ENCODE data around the gene RCVRN.
"Not testable (repeated sequence)": the region's sequence is repeated elsewhere in the genome, so short reads cannot be mapped to it uniquely, and the experiment has no call there.

Gene RCVRN

DNA sequence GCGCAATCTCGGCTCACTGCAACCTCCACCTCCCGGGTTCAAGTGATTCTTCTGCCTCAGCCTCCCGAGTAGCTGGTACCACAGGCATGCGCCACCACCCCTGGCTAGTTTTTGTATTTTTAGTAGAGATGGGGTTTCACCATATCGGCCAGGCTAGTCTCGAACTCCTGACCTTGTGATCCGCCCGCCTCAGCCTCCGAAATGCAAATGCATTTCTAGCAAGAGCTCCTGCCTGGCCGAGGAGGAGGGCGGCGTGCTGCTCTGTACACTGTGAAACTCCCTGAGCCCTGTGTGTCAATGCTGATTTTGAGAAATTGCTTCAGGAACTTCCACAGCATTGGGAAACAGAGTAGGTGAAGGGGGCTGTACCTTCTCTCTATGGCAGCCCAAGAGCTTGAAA is 16.1 kb upstream of the RCVRN start:
- not testable (repeated sequence) for DNase-seq

DNA sequence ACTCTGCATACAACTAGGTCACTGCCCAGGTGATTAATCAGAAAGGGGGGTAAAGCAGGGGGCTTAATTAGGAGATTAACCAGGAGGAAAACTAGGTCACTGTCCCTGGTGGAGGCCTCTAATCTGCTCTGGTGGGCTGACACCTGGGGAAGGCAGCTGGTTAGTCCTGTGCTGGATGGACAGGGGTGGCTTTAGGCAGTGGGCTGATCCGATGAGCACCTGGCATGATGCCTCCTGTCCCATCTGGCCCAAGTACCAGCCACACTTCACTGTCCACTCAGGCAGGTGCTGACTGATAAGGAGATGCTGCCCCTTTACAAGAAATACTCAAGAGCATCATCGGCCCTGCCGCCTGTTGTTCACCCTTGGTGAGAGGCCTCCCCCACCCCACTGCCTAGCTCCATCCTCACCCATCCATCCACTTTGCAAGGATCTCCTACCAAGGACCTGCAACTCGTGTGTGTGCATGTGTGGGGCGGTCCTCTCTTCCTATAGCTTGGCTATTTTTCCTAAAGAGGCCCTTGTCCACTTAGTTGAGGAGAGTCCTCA is 13.8 kb upstream of the RCVRN start:
- DNase-seq: no peak

DNA sequence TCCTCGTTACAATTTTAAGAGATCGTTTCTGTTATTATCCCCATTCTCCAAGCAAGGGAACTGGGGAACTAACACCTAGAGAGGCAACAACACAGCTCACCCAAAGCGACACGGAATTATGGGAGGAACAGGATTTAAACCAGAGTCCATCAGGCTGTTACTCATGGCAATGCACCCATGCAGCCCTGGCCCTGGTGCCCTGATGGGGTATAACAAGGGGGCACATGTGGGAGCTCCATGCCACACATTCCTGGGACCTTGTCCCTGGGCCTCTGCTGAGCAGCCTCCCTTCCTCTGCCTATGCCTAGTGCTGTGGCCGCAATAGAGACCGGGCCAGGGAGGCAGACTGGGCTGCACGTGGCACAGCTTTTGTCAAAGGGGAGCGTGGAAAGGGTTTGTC is 13.3 kb upstream of the RCVRN start:
- no peak for DNase-seq

- DNase-seq: no peak
These were observed 12.7 kb upstream of the RCVRN start for GRCh38 chr17:9917801-9918200.

DNA sequence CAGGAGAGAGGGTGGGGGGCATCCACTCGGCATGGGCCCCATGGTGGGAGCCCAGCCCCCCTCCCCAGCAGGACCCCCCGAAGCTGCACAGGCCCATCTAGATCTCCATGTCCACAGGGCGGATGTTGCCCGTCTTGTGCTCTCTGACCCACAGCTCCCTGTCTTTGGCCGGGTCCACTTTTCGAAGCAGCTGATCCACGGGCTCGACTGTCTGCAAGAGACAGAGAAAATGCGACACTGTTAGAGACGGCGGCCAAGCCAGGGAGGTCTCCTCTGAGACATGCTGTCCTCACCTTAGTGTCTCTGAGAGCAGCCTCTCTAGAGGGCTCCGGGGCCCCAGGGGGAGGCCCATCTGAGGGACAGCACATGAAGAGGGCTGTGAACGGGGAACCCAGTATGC is 12.1 kb upstream of the RCVRN start:
- no peak for DNase-seq

- DNase-seq: no peak
These were observed 11.0 kb upstream of the RCVRN start for GRCh38 chr17:9916108-9916507.

GRCh38 chr17:9913476-9913875 is 8.4 kb upstream of the RCVRN start:
- no peak for DNase-seq

DNA sequence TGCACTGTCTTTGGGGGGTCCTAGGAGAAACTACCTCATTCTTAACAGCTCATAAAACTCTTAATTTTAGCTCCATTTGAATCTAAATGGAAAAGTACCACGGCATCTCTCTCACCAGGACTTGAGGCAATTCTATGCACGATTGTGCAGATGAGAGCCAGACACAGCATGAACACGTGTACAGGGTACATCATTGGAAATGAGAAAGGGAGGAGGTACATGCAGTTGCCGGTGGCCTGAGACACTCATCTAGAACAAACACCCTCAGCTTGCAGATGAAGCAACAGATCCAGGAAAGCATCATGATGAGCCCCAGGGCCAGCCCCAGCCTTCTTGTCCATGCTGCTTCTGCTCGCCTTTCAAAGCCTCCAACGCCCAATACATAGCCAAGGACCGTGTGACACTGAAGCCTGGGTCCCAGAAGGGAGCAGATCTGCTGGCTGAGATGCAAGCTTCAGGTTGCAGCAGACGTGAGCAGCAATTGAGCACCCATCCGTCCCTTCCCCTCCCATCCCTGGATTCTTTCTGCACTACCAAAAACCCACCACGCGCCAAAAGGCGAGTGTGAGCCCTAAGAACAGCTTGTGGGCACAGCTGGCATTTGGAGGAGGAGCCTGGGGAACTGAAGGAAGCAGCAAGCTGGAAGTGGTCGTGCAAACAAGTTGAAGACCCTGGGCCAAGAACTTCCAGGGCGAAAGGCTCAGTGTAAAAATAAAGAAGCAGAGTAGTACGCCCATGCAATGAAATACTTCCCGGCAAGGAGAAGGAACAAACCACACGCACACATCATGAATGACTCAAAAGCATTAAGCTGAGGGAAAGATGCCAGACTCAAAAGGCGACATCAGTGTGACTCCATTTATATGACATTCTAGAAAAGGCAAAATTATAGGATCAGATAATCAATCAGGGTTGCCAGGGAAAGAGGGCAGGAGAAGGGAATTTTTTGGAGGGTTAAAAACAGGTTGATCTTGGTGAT is 7.3 kb upstream of the RCVRN start:
- DNase-seq: no peak

- no peak for DNase-seq
These were observed 6.0 kb upstream of the RCVRN start for GRCh38 chr17:9911089-9911488.

DNA sequence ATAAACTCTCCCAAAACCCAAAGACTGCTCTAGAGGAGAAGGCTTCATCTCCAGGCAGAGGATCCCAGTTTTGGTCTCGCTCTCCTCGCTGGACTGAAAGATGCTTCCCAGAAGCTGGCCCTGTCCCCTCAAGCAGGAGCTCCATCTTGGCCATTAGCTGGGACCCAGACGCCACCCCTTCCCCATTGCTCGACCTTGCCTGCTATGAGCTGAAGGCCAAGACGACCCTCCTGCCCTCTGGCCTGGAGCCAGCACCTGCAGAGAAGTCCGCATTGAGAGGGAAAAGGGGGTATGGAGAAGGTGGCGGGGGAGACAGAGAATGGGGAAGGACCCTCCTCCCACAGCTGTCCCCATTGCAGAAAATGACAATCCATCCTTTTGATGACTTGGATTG is 3.6 kb upstream of the RCVRN start:
- DNase-seq: no peak

DNA sequence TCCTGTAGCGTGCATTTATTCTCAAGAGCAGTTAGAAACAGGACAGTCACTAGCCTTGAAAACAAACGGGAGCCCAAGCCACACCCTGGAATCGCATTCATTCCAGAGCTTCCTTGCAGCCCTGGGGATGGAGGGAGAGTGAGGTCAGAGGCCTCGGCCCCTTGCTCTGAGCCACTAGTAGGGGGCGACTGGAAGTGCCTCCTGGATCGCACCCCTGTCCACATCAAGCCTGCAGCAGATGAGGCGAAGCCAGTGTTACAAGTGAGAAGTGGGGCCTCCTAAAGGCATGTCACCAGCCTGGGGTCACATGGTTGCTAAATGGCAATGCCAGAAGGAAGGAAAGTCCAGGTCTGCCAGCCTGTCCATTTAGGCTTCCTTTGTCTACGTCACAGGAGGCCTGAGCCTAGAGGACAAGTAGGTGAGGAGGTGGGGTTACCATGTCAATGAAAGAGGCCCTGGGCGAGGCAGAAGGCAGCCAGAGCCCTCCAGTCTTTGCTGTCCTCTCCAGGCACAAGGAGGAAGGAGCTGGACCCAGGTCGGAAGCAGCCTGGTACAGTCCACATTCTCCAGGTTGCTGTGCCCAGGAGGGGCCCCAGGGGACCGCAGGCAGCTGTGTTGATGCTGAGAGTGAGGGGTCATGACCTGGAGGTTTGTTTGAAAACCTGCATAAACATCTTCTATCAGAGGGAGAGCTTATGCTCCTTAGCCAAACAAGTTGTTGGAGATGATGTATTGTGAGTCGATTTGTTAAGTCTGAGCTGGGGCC is 3.0 kb upstream of the RCVRN start:
- no peak for DNase-seq

DNA sequence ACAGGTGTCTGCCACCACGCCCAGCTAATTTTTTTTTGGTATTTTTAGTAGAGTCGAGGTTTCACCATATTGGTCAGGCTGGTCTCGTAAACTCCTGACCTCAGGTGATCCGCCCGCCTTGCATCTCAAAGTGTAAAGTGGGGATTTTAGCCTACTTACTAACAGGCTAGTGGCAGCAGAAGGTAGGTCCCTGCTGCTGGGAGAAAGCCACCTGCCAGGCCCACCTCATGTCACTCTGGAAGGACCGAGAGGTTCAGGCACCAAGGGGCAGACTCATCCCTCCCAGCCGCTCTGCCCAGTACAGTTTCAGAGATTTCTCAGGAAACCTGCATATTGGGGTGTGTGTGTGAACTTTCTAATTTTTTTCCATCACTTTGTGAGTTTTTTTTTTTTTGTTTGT is 2.1 kb upstream of the RCVRN start:
- DNase-seq: no peak

DNA sequence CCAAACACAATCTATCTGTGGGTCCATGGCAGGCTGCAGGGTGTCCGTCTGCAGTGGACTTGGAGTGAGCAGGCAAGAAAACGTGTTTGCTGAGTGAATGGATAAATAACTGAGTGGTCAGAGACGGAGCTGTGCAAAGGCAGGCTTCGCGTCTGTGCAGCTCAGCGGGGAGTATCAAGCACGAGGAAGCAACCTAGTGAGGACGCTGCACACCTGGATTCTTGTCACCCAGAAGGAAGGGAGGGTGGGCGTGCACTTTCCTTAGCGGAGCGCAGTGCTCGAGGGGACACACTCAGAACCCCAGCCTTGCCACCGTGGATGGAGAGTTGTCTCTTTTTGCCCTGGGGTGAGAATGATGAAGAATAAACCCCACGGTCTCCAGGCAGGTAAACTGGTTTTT is 1.5 kb upstream of the RCVRN start:
- DNase-seq: no peak

DNA sequence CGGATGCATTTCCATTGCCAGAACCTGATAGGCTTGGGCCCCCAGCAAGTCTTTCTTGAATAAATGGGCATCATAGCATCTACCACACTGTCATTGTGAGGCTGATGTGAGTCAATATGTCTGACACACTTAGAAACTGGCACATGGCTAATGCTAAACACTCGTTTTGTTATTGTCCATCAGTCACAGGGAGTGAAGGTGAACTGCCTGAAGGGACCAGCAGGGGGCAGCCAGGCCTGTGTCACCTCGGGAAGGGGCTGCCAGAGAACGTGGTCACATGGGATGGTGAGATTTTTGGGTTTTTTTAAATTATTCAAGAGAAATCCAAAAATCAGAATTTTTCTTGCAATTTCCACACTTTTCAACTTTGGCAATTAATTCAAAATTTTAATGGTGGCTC is 831 bp upstream of the RCVRN start:
- DNase-seq: no peak

- DNase-seq: no peak
These were observed 594 bp downstream of the RCVRN start for GRCh38 chr17:9904277-9905077.

GRCh38 chr17:9902120-9902519 is 3.0 kb downstream of the RCVRN start:
- DNase-seq: no peak

- DNase-seq: no peak
These were observed 4.3 kb downstream of the RCVRN start for GRCh38 chr17:9900784-9901183.

DNA sequence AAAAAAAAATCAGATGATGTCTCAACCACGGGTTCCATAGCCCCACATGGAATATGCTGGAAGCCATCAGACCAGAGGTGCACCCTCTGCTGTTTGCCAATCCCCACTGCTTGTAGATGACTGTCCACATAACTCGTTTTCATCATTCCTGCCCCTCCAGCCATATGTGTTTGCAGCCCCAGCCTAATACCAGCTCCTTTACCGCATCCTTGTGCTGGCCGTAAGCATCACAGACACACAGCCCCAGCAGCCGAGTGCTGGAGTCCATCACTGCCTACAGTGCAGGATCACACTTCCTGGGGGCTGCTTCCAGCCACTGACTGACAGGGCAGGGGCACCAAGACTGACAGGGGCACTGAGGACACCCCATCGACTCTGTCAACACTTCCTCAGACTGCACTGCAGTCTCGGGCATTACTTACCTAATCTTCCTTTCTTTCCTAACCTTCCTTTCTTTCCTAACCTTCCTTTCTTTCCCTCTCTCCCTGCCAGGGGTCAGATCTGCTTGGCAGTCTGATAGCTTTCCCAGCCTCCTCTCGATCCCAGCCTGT is 5.0 kb downstream of the RCVRN start:
- no peak for DNase-seq

GRCh38 chr17:9899280-9900043 is 5.6 kb downstream of the RCVRN start:
- DNase-seq: no peak

GRCh38 chr17:9898812-9899211 is 6.3 kb downstream of the RCVRN start:
- DNase-seq: no peak

- no peak for DNase-seq
These were observed 7.6 kb downstream of the RCVRN start for GRCh38 chr17:9897372-9897968.

Measured in HCEC 1CT (cell line).